Brain microvascular endothelial cell (primary cell): Measurements from ENCODE around the gene EFNA4.

ENCODE experiments used
- DNase-seq: peaks from one replicate; pipeline ENCODE4 v3.0.0-alpha.2; 2020
- H3K27ac ChIP-seq: fragments of 250-450 bp; sonication (Bioruptor Pico); 2 replicates; pipeline ENCODE4 v1.5.1; 2020; ENCODE audit warnings: mild to moderate bottlenecking, moderate library complexity
- H3K27me3 ChIP-seq: fragments of 250-450 bp; sonication (Bioruptor Pico); replicated peaks from 2 replicates; pipeline ENCODE4 v1.5.1; 2020; ENCODE audit warnings: mild to moderate bottlenecking
- H3K36me3 ChIP-seq: fragments of 250-450 bp; sonication (Bioruptor Pico); replicated peaks from 2 replicates; pipeline ENCODE4 v1.5.1; 2020; ENCODE audit warnings: mild to moderate bottlenecking
- H3K4me3 ChIP-seq: 2 replicates; pipeline ENCODE4 v1.5.1; 2011; ENCODE audit warnings: low read depth, mild to moderate bottlenecking, control low read depth, low read length, moderate library complexity
- CTCF ChIP-seq: IDR thresholded peaks from 2 replicates; pipeline ENCODE4 v1.5.1; 2011; ENCODE audit warnings: low read depth, mild to moderate bottlenecking, moderate library complexity, low read length, control low read depth, inconsistent platforms; ENCODE audit errors: missing control alignments
- in situ Hi-C: cut with HindIII; loops from 2 replicates; pipeline ENCODE4 v1.10.0; 2017; ENCODE audit warnings: low sequenced_read_pairs, low pct_ligation_motif_present

EFNA4 gene

GRCh38 chr1:155083865-155084721, 20.6 kb downstream of the EFNA4 start:
- peak; percentile 18 for DNase-seq
- Histone ChIP-seq H3K27ac (no peak overlapping the region), H3K4me3 (peak overlapping the region; percentile 76), H3K36me3 (no peaks in the 10 kb centered on the region), H3K27me3 (peaks cover 42% of the 10 kb centered on the region)
- in situ Hi-C loops = no loop called here
- peak; percentile 40 for TF ChIP-seq CTCF

GRCh38 chr1:155084722-155085503, 21.4 kb downstream of the EFNA4 start:
- Histone ChIP-seq H3K27ac (peak overlapping the region; percentile 5), H3K27me3 (peaks cover 34% of the 10 kb centered on the region), H3K36me3 (no peaks in the 10 kb centered on the region), H3K4me3 (peak overlapping the region; percentile 76)
- TF ChIP-seq CTCF = peak; percentile 96
- in situ Hi-C loops = no loop called here
- peak; percentile 88 for DNase-seq

GRCh38 chr1:155085504-155086127, 22.1 kb downstream of the EFNA4 start:
- no peak for TF ChIP-seq CTCF
- no peaks in the 10 kb centered on the region for H3K36me3 ChIP-seq
- H3K4me3 ChIP-seq = peak overlapping the region; percentile 76
- peaks cover 27% of the 10 kb centered on the region for H3K27me3 ChIP-seq
- peak; percentile 22 for DNase-seq
- no peak overlapping the region for H3K27ac ChIP-seq
- in situ Hi-C loops = no loop called here

GRCh38 chr1:155086128-155086741, 22.7 kb downstream of the EFNA4 start:
- Histone ChIP-seq H3K4me3 (no peak overlapping the region), H3K36me3 (no peaks in the 10 kb centered on the region), H3K27ac (no peak overlapping the region), H3K27me3 (peaks cover 21% of the 10 kb centered on the region)
- in situ Hi-C loops = no loop called here
- peak; percentile 94 for TF ChIP-seq CTCF
- peak; percentile 41 for DNase-seq

- TF ChIP-seq CTCF = peak; percentile 36
- Histone ChIP-seq H3K36me3 (no peaks in the 10 kb centered on the region), H3K27ac (no peak overlapping the region), H3K27me3 (peaks cover 16% of the 10 kb centered on the region), H3K4me3 (no peak overlapping the region)
- in situ Hi-C loops = no loop called here
- no peak for DNase-seq
Measured at GRCh38 chr1:155086856-155087535, 23.5 kb downstream of the EFNA4 start.
